Hematopoietic multipotent progenitor cell treated with erythropoietin and hydrocortisone succinate and interleukin-3 and kit ligand, for 15 days (in vitro differentiated cells): ENCODE measurements around the gene PSORS1C2.

Experiments used
- DNase-seq: peaks from one replicate; pipeline ENCODE4 v3.0.0-alpha.2; 2015; ENCODE audit warnings: low spot score

PSORS1C2 gene

GRCh38 chr6:31113861-31114540 is 24.9 kb downstream of the PSORS1C2 start:
- DNase-seq: no peak

DNA sequence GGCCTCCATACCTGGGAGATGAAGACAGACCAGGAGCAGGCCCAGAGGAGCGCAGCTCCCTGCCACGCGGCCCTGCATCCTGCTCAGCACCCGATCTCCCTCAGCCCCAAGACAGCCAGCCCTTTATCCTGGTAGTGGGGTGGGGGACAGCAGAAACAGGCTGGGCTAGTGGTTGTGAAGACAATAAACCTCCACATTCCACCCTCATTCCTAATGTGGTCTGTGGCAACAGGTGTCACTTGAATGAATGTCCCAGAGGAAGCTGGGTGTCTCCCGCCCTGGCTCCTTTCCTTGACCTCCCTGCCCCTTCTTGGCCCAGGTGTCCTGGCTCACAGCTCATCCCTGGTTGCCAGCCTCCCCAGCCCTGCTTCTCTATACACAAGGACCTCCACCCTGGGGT is 26.4 kb downstream of the PSORS1C2 start, which contains the start of gene C6orf15:
Gene C6orf15 (minus strand): TSS at position 98 of the 400 bp plus-strand sequence. CDS start 20 bp downstream, at position 78.
- no peak for DNase-seq

DNA sequence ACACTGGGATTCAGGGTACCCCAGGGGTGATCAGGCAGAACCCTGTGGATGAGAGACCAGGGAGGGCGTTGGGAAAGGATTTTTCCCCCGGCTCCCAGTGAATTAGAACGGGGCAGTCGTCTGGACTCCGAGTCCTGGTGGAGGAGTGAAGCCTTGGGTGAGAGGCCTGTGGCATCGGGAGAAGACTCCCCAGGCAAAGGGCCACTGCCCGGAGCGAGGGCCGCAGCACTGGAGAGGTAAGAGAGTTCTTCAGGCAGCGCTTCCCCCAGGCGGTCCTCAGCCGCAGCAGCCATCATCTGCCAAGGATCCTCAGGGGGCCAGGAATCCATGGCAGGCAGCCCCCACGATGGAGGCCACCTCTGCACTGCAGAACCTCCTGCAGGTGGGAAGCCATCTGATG is 27.2 kb downstream of the PSORS1C2 start:
- no peak for DNase-seq

DNA sequence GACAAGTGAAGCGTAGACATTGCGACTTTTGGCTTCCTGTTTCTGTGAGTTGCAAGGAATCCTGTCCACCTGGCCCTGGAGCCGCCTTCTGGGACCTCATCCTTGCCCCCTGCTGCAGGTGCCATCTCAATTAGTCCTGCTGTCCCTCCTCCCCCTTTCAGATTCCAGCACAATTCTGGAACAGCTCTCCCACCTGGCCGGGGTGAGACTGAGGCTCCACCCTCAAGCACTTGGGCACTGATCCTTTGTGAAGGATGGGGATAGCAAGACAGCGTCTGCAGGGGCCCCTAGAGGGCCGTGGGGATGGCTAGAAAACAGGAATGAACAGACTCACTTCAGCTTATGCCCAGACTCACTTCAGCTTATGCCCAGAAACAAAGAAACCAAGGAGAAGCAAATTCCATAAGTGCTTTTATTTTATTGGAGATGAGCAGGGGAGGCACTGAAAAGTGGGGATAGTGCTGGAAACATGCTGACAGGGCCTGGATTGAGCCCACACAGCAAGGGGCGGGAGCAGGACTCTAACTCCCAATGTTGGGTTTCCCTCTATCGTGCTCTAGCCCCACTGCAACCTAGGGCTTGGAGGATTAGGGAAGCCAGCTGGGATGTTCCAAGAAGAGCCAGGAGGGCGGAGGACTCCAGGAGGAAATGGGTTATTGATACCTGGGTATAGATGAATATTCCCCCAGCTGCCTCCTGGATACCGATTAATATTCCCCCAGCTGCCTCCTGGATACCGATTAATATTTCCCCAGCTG is 27.9 kb downstream of the PSORS1C2 start:
- no peak for DNase-seq

DNA sequence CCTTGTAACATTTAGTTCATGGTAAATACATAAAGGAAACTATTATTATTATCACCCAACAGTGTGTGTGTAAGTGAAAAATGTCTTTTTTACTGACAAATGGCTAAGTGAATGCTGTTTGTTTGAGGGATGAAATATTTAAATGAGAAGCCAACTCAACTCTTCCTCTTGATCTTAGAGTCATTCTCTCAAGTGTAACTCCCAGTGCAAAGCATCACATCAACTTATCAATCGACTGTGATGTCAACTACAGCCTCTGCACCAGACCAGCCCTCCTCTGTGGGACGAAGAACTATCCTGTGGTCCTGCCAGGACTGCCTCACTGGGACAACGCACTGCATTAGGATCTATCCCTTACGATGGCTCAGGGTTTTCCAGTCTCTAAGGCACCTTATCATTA is 31.8 kb downstream of the PSORS1C2 start:
- DNase-seq: no peak

DNA sequence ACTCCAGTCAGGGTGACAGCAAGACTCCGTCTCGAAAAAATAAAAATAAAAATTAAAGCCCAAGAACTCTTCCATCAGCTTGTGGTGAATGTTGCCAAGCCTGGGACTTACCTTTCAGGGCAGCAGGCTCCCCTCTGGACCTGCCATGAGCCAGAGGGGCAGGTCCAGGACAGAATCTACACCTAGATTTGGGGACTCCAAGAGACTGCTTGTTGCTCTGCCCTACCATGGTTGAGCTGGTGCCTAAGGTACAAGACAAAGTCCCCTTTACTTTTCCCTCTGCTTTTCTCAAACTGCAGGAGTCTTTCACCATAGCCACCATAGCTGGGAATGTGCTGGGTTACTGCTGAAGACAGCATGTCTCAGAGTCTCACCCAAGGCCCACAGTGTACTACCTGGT is 35.7 kb downstream of the PSORS1C2 start:
- DNase-seq: no peak

- DNase-seq: no peak
These were observed 40.4 kb downstream of the PSORS1C2 start for GRCh38 chr6:31098449-31098938.

DNA sequence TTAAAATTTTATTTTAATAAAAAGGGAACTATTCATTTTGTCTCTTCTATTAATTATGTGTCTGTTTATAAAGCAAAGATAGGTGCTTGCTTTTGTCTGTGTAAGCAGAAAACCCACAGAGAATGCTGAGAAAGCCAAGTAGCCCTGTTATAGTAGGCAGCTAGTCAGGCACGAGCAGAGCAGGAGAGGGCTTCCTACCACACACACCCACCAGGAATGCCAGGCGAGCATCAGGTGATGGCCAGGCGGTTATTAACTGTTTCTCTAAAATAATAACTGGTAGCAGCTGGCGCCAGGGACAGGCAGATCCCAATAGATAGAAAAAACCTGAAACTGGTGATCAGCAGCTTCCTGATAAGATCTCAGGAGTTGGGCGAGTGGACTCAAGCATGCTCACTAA is 42.2 kb downstream of the PSORS1C2 start:
- no peak for DNase-seq

- DNase-seq: no peak
These were observed 42.7 kb downstream of the PSORS1C2 start for GRCh38 chr6:31096215-31096614.

DNA sequence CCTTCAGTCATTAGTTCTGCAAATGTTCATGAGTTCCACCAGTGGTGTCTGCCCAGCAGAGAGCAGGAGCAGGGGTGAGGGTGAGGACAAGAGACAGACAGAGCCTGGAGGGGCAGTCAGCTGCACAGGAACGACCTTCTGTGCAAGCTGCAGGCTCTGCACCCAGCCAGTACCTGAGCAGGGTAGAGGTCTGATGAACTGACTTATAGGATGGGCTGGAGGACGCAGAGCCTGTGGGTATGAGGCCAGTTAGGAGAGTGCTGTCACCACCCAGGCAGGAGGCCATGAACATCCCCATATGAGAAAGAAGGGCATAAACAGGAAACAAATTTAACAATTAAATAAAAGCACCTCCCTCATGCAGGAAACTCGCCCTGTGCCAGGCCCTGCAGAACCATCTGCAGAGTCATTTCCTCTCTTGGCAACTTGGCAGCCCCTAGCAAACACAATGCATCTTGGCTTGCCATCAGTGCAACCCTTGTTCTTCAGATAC is 44.4 kb downstream of the PSORS1C2 start:
- no peak for DNase-seq

- peak; percentile 64 for DNase-seq
These were observed 45.9 kb downstream of the PSORS1C2 start for GRCh38 chr6:31092769-31093505.

GRCh38 chr6:31092238-31092637 is 46.6 kb downstream of the PSORS1C2 start:
- DNase-seq: no peak

DNA sequence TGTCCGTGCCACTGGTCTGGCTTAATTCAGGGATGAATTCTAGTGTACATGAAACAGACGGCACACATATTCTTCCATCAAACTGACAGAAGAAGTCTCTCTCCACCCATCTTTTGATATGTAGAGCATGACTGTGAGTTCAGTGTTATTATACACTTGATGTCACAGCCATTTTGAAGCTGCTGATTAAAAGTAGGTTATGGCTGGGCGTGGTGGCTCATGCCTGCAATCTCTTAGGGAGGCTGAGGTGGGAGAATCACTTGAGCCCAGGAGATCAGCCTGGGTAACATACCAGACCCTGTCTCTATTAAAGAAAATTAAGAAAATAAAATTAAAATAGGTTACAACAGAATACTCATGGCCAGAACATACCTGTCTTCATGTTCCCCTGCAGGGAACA is 47.2 kb downstream of the PSORS1C2 start:
- peak; percentile 33 for DNase-seq

DNA sequence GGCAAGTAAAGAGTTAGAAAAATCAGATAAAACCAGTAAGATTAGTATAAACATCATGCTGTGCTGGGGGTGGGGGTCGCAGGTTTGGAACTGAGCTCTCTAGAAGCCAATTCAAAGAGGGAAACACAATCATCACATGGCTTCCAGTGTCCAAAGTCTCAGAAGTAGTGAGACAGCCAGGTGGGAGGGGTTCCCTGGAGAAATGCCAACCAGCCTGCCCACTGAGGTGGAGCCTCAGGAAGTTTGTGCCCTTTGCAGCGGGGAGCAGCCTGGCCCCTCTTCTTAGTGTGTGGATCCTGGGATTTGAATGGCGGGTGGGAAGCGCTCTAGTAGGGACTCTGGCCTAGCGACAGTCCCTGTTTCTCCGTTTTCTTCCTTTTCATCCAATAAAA is 47.9 kb downstream of the PSORS1C2 start:
- DNase-seq: no peak

GRCh38 chr6:31090275-31090972 is 48.4 kb downstream of the PSORS1C2 start:
- no peak for DNase-seq
